IMR-90 (cell line): ENCODE results near the gene HYKK. TPM values are rescaled to one million over a fixed set of nuclear protein-coding genes. Genes with fewer than 3 reads are reported as not detected.

Experiments
- ATAC-seq: fragments of 200-7000 bp; cut with Tn5 transposase; 2 replicates; pipeline ENCODE4 v1.9.1; 2020; ENCODE audit warnings: low read depth, mild to moderate bottlenecking, moderate library complexity
- BruUV-seq: library from RNA; stranded (reverse); fragments of 400-500 nt; replicated peaks from 2 replicates; lab custom pipeline; 2021; lab: Mats Ljungman, UMichigan
- CTCF ChIA-PET: fragments of 300-600 bp; formaldehyde crosslinking; extraction: SDS; loops from one replicate; lab custom pipeline; 2021; ENCODE audit warnings: antibody characterized with exemption; lab: Yijun Ruan, JAX
- POLR2A ChIA-PET: fragments of 300-600 bp; sonication (Branson Sonifier 250); formaldehyde crosslinking; loops from one replicate; lab custom pipeline; 2022; ENCODE audit warnings: antibody characterized with exemption; ENCODE audit not compliant: unreplicated experiment; lab: Charles Lee
- DNase-seq: peaks from one replicate; pipeline ENCODE4 v3.0.0; 2013
- H2AFZ ChIP-seq: replicated peaks from 2 replicates; pipeline ENCODE3; 2013; ENCODE audit warnings: low read length, mild to moderate bottlenecking; ENCODE audit not compliant: poor library complexity
- H2AK5ac ChIP-seq: 2 replicates; pipeline ENCODE4 v1.6.1; 2013; ENCODE audit warnings: low read depth, low read length, inconsistent platforms
- H2AK9ac ChIP-seq: replicated peaks from 2 replicates; pipeline ENCODE3; 2013; ENCODE audit warnings: mild to moderate bottlenecking, low read depth, low read length, moderate library complexity; ENCODE audit not compliant: poor library complexity
- H2BK120ac ChIP-seq: 2 replicates; pipeline ENCODE4 v1.6.1; 2013; ENCODE audit warnings: low read depth, low read length, inconsistent platforms
- H2BK15ac ChIP-seq: 3 replicates; pipeline ENCODE4 v1.6.1; 2013; ENCODE audit warnings: low read depth, low read length, inconsistent platforms
- H2BK20ac ChIP-seq: 2 replicates; pipeline ENCODE4 v1.6.1; 2013; ENCODE audit warnings: low read depth, mild to moderate bottlenecking, inconsistent platforms, low read length, moderate library complexity
- H2BK5ac ChIP-seq: 2 replicates; pipeline ENCODE4 v1.6.1; 2013; ENCODE audit warnings: mild to moderate bottlenecking, low read depth, low read length, inconsistent platforms; ENCODE audit not compliant: poor library complexity, severe bottlenecking
- H3K14ac ChIP-seq: replicated peaks from 2 replicates; pipeline ENCODE4 v1.6.1; 2013; ENCODE audit warnings: low read depth, low read length, inconsistent platforms
- H3K18ac ChIP-seq: 2 replicates; pipeline ENCODE4 v1.6.1; 2013; ENCODE audit warnings: low read depth, low read length, control low read depth
- H3K23ac ChIP-seq: 2 replicates; pipeline ENCODE4 v1.6.1; 2013; ENCODE audit warnings: low read depth, low read length, inconsistent platforms
- H3K27ac ChIP-seq: 2 replicates; pipeline ENCODE4 v1.5.1; 2013; ENCODE audit warnings: mild to moderate bottlenecking, control low read depth, low read length; ENCODE audit not compliant: insufficient read depth
- H3K27me3 ChIP-seq: 2 replicates; pipeline ENCODE4 v1.6.1; 2013; ENCODE audit warnings: low read length; ENCODE audit not compliant: control insufficient read depth, insufficient read depth
- H3K36me3 ChIP-seq: 2 replicates; pipeline ENCODE4 v1.6.1; 2013; ENCODE audit warnings: low read length, mixed read lengths; ENCODE audit not compliant: control insufficient read depth, insufficient read depth
- H3K4ac ChIP-seq: 2 replicates; pipeline ENCODE4 v1.6.1; 2013; ENCODE audit warnings: low read depth, low read length, inconsistent platforms
- H3K4me1 ChIP-seq: 2 replicates; pipeline ENCODE4 v1.6.1; 2013; ENCODE audit warnings: low read length, mixed read lengths; ENCODE audit not compliant: control insufficient read depth, insufficient read depth
- H3K4me2 ChIP-seq: 2 replicates; pipeline ENCODE4 v1.6.1; 2013; ENCODE audit warnings: low read depth, mild to moderate bottlenecking, control low read depth, low read length, moderate library complexity
- H3K4me3 ChIP-seq: 2 replicates; pipeline ENCODE4 v1.5.1; 2013; ENCODE audit warnings: low read depth, mild to moderate bottlenecking, control low read depth, low read length, moderate library complexity; ENCODE audit not compliant: insufficient read depth
- H3K56ac ChIP-seq: 2 replicates; pipeline ENCODE4 v1.6.1; 2013; ENCODE audit warnings: low read length, inconsistent platforms; ENCODE audit not compliant: insufficient read depth; ENCODE audit errors: extremely low read depth
- H3K79me1 ChIP-seq, 2 experiments: 2 replicates each; pipeline ENCODE4 v1.6.1; 2013; ENCODE audit warnings: low read length in 2 of 2, inconsistent platforms in 1 of 2, low read depth in 1 of 2
- H3K9ac ChIP-seq: 2 replicates; pipeline ENCODE4 v1.6.1; 2013; ENCODE audit warnings: low read depth, low read length, control low read depth
- H3K9me1 ChIP-seq: 2 replicates; pipeline ENCODE4 v1.6.1; 2013; ENCODE audit warnings: low read length, inconsistent platforms; ENCODE audit not compliant: insufficient read depth
- H3K9me3 ChIP-seq: 2 replicates; pipeline ENCODE4 v1.6.1; 2013; ENCODE audit warnings: low read length; ENCODE audit not compliant: control insufficient read depth, insufficient read depth
- H4K20me1 ChIP-seq: 2 replicates; pipeline ENCODE4 v1.6.1; 2013; ENCODE audit warnings: low read length, inconsistent platforms; ENCODE audit not compliant: insufficient read depth
- H4K5ac ChIP-seq: 2 replicates; pipeline ENCODE4 v1.6.1; 2013; ENCODE audit warnings: mild to moderate bottlenecking, low read depth, low read length, control low read depth
- H4K8ac ChIP-seq, 2 experiments: 2 replicates each; pipeline ENCODE4 v1.6.1; 2013; ENCODE audit warnings: low read depth in 2 of 2, low read length in 2 of 2, control low read depth in 1 of 2, inconsistent platforms in 1 of 2
- H4K91ac ChIP-seq: 2 replicates; pipeline ENCODE4 v1.6.1; 2013; ENCODE audit warnings: low read depth, low read length, inconsistent platforms; ENCODE audit not compliant: insufficient read depth
- CHD1 ChIP-seq: IDR thresholded peaks from 2 replicates; pipeline ENCODE4 v1.6.1; 2012; ENCODE audit warnings: low read depth, low read length, improper control_type of control experiment
- ELK1 ChIP-seq: fragments of 150-350 bp; IDR thresholded peaks from 2 replicates; pipeline ENCODE4 v1.6.1; 2016; ENCODE audit warnings: low read depth, mild to moderate bottlenecking, low read length, moderate library complexity, borderline replicate concordance
- MAZ ChIP-seq: IDR thresholded peaks from 2 replicates; pipeline ENCODE4 v1.6.1; 2012; ENCODE audit warnings: low read depth, mild to moderate bottlenecking, low read length, improper control_type of control experiment, moderate library complexity, borderline replicate concordance
- MXI1 ChIP-seq: IDR thresholded peaks from 2 replicates; pipeline ENCODE4 v1.6.1; 2012; ENCODE audit warnings: low read depth, mild to moderate bottlenecking, low read length, moderate library complexity, borderline replicate concordance
- POLR2A ChIP-seq: IDR thresholded peaks from 2 replicates; pipeline ENCODE4 v1.6.1; 2012; ENCODE audit warnings: mild to moderate bottlenecking, low read depth, low read length
- RAD21 ChIP-seq: IDR thresholded peaks from 2 replicates; pipeline ENCODE4 v1.6.1; 2012; ENCODE audit warnings: low read length, improper control_type of control experiment
- RCOR1 ChIP-seq: IDR thresholded peaks from 2 replicates; pipeline ENCODE4 v1.6.1; 2012; ENCODE audit warnings: mild to moderate bottlenecking, low read length, improper control_type of control experiment; ENCODE audit not compliant: insufficient replicate concordance
- WGBS, 2 experiments: methylation state at CpG; one replicate each; pipeline versions ENCODE4 v1.1.5 to v1.1.7; 2013; ENCODE audit warnings: missing lambda C conversion rate in 2 of 2; ENCODE audit not compliant: insufficient read length in 1 of 2; ENCODE audit errors: extremely low coverage in 2 of 2; 5-methylcytosine and 5-hydroxymethylcytosine counted together
- dilution Hi-C: fragments of 300-500 bp; cut with HindIII; formaldehyde crosslinking; loops from one replicate; pipeline ENCODE4 v1.14.3; 2018; ENCODE audit warnings: low sequenced_read_pairs; ENCODE audit not compliant: unreplicated experiment
- in situ Hi-C: fragments of 300-500 bp; cut with MboI; formaldehyde crosslinking; loops from 3 replicates; pipeline ENCODE4 v1.14.3; 2019; ENCODE audit warnings: low sequenced_read_pairs, inconsistent platforms, mixed read lengths
- intact Hi-C: fragments of 100-400 bp; cut with micrococcal nuclease; formaldehyde crosslinking; loops from 2 replicates; pipeline ENCODE4 v1.10.0; 2022
- polyA plus RNA-seq, 3 experiments: library from polyadenylated mRNA; depleted of rRNA; stranded (reverse); fragments of >200 nt; gene quantifications; 2 replicates each; pipeline ENCODE4 v1.2.3, GENCODE V29; 2012; ENCODE audit warnings: low replicate concordance in 1 of 3
- total RNA-seq: library from RNA; depleted of rRNA; stranded (reverse); fragments of >200 nt; gene quantifications from 2 replicates; pipeline ENCODE4 v1.2.3, GENCODE V29; 2012

HYKK gene
- total and polyA plus RNA-seq, 2 of the 4 experiments (the other 2 are of a cell fraction) = 3.8 to 5.6 TPM

- Histone ChIP-seq H2BK15ac (no peak overlapping the region), H4K5ac (no peak overlapping the region), H2BK5ac (no peak overlapping the region), H3K9ac (no peak overlapping the region), H2AK9ac (no peak overlapping the region), H2AFZ (no peak overlapping the region), H3K27ac (no peak overlapping the region), H2BK120ac (no peak overlapping the region), H3K9me1 (no peaks in the 10 kb centered on the region), H3K18ac (no peak overlapping the region), H3K4me3 (no peak overlapping the region), H3K14ac (no peak overlapping the region), H3K56ac (no peak overlapping the region), H2BK20ac (no peak overlapping the region), H3K9me3 (no peaks in the 10 kb centered on the region), H3K36me3 (peaks cover 39% of the 10 kb centered on the region), H4K20me1 (no peaks in the 10 kb centered on the region), H3K4me1 (no peaks in the 10 kb centered on the region), H3K27me3 (no peaks in the 10 kb centered on the region), H3K4ac (no peak overlapping the region), H3K23ac (no peak overlapping the region), H4K8ac (no peak overlapping the region), H4K91ac (no peak overlapping the region), H3K79me1 (peaks cover 3 to 7% of the 10 kb centered on the region in 2 experiments; a peak in 3 of 4 replicates), H3K4me2 (no peak overlapping the region), H2AK5ac (no peak overlapping the region)
- ATAC-seq = no peak
- in situ Hi-C loops (no loop called here), intact Hi-C loops (no loop called here), dilution Hi-C loops (no loop called here)
- no TSS peak for BruUV-seq
- DNase-seq = no peak
- no peak for TF ChIP-seq MAZ
- no peak for TF ChIP-seq CHD1
- TF ChIP-seq MXI1 = no peak
- no peak for TF ChIP-seq RCOR1
- no peak for TF ChIP-seq ELK1
- no peak for TF ChIP-seq POLR2A
- TF ChIP-seq RAD21 = no peak
- ChIA-PET CTCF (no interaction called here), POLR2A (no interaction called here)
- 100% methylated on average over 1 of the region's 5 CpGs; no CpG with 5 or more reads in 1 of the 2 experiments for WGBS, 2 experiments
Observed at GRCh38 chr15:78477295-78477694, 30.1 kb upstream of the HYKK start.
